Midbrain (tissue), 1 donor: ENCODE measurements around the gene JKAMP.

Experiments
- DNase-seq: peaks from one replicate; lab custom pipeline; 2025; lab: John Stamatoyannopoulos, UW

JKAMP gene

GRCh38 chr14:59540852-59541251, 56.5 kb downstream of the JKAMP start:
- no peak for DNase-seq

- no peak for DNase-seq
Measured at GRCh38 chr14:59541731-59542130, 57.4 kb downstream of the JKAMP start.

- no peak for DNase-seq
Measured at GRCh38 chr14:59543873-59544272, 59.6 kb downstream of the JKAMP start.

- no peak for DNase-seq
Measured at GRCh38 chr14:59547310-59547709, 63.0 kb downstream of the JKAMP start.
